Body of pancreas (tissue), 4 donors: ENCODE data around the gene KBTBD13.

Experiments
- POLR2A ChIP-seq, 3 donors: fragments of 450-650 bp; IDR thresholded peaks; one replicate each; pipeline ENCODE4 v1.6.1; 2016; ENCODE audit warnings: antibody characterized with exemption in 3 of 3, mild to moderate bottlenecking in 2 of 3
- TF ChIP-seq, protein P1 (sequence below), 7 experiments: fragments of 450-650 bp in 4 of 7; fragments of 200-600 bp in 3 of 7; sonication (generic) in 3 of 7; IDR thresholded peaks; one replicate each; pipeline ENCODE4 v1.5.1; 2016 to 2019; ENCODE audit warnings: antibody characterized with exemption in 7 of 7

GRCh38 chr15:65097651-65098263 lies 21.2 kb downstream of the KBTBD13 start:
- TF ChIP-seq, protein P1, sequence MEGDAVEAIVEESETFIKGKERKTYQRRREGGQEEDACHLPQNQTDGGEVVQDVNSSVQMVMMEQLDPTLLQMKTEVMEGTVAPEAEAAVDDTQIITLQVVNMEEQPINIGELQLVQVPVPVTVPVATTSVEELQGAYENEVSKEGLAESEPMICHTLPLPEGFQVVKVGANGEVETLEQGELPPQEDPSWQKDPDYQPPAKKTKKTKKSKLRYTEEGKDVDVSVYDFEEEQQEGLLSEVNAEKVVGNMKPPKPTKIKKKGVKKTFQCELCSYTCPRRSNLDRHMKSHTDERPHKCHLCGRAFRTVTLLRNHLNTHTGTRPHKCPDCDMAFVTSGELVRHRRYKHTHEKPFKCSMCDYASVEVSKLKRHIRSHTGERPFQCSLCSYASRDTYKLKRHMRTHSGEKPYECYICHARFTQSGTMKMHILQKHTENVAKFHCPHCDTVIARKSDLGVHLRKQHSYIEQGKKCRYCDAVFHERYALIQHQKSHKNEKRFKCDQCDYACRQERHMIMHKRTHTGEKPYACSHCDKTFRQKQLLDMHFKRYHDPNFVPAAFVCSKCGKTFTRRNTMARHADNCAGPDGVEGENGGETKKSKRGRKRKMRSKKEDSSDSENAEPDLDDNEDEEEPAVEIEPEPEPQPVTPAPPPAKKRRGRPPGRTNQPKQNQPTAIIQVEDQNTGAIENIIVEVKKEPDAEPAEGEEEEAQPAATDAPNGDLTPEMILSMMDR (IDR thresholded peaks at IDR 0.05): no peak
- no peak for TF ChIP-seq POLR2A (IDR thresholded peaks at IDR 0.05)
